ENCODE data around the gene MRM2.

MRM2 gene

DNA sequence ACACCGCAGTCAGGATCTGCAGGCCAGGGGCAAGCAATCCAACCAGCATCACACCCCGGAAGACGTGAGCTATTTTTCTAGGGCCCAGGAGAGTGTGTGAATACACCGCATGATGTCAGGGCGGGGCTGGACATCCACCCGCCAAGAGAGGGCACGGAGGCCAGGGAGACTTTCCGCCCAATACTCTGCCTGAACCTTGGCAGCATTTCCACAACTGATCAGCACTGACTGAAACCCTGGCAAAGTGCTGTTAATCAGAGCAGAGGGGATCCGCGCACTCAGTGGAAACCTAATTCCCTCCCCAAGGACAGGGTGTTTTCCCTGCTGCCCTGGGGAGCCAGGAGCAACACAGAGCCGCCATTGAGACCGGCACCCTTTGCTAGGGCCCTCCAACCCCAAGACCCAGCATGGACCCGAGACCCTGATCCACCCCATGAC is 17.5 kb downstream of the MRM2 start:
- Histone ChIP-seq H3K4me3 (ENCODE audit: low read length in 2 of 2) (no peak overlapping the region), H3K9ac (ENCODE audit: low read depth in 1 of 2, low read length in 2 of 2) (no peak overlapping the region), H3K36me3 (ENCODE audit: control insufficient read depth in 2 of 2, insufficient read depth in 2 of 2, low read length in 2 of 2) (peaks cover 26 to 28% of the 10 kb centered on the region in 2 donors)

GRCh38 chr7:2223321-2223720 is 18.7 kb downstream of the MRM2 start:
- H3K9me3 ChIP-seq (ENCODE audit: control insufficient read depth in 2 of 2, low read length in 2 of 2): no peaks in the 10 kb centered on the region
- no peak overlapping the region for H3K4me3 ChIP-seq (ENCODE audit: low read length in 2 of 2)
- H3K36me3 ChIP-seq (ENCODE audit: control insufficient read depth in 2 of 2, insufficient read depth in 2 of 2, low read length in 2 of 2): peaks cover 28 to 30% of the 10 kb centered on the region in 2 donors
- no peaks in the 10 kb centered on the region for H3K4me1 ChIP-seq (ENCODE audit: control insufficient read depth in 2 of 2, insufficient read depth in 2 of 2, low read length in 2 of 2)
- no peak overlapping the region for H3K9ac ChIP-seq (ENCODE audit: low read depth in 1 of 2, low read length in 2 of 2)
- no peak overlapping the region for H3K27ac ChIP-seq (ENCODE audit: low read depth in 2 of 2, low read length in 2 of 2)
- H3K27me3 ChIP-seq (ENCODE audit: control insufficient read depth in 2 of 2, insufficient read depth in 2 of 2, low read length in 2 of 2): no peaks in the 10 kb centered on the region

More for the DNA sequence above, 17.5 kb downstream of the MRM2 start:
- Histone ChIP-seq H3K4me1 (ENCODE audit: control insufficient read depth in 2 of 2, insufficient read depth in 2 of 2, low read length in 2 of 2) (no peaks in the 10 kb centered on the region), H3K9me3 (ENCODE audit: control insufficient read depth in 2 of 2, low read length in 2 of 2) (no peaks in the 10 kb centered on the region), H3K27me3 (ENCODE audit: control insufficient read depth in 2 of 2, insufficient read depth in 2 of 2, low read length in 2 of 2) (no peaks in the 10 kb centered on the region), H3K27ac (ENCODE audit: low read depth in 2 of 2, low read length in 2 of 2) (no peak overlapping the region)

GRCh38 chr7:2222516-2222915 is 19.5 kb downstream of the MRM2 start:
- Histone ChIP-seq H3K9me3 (ENCODE audit: control insufficient read depth in 2 of 2, low read length in 2 of 2) (no peaks in the 10 kb centered on the region), H3K4me3 (ENCODE audit: low read length in 2 of 2) (no peak overlapping the region), H3K4me1 (ENCODE audit: control insufficient read depth in 2 of 2, insufficient read depth in 2 of 2, low read length in 2 of 2) (no peaks in the 10 kb centered on the region), H3K27ac (ENCODE audit: low read depth in 2 of 2, low read length in 2 of 2) (no peak overlapping the region), H3K27me3 (ENCODE audit: control insufficient read depth in 2 of 2, insufficient read depth in 2 of 2, low read length in 2 of 2) (no peaks in the 10 kb centered on the region), H3K36me3 (ENCODE audit: control insufficient read depth in 2 of 2, insufficient read depth in 2 of 2, low read length in 2 of 2) (peaks cover 34 to 36% of the 10 kb centered on the region in 2 donors), H3K9ac (ENCODE audit: low read depth in 1 of 2, low read length in 2 of 2) (no peak overlapping the region)

DNA sequence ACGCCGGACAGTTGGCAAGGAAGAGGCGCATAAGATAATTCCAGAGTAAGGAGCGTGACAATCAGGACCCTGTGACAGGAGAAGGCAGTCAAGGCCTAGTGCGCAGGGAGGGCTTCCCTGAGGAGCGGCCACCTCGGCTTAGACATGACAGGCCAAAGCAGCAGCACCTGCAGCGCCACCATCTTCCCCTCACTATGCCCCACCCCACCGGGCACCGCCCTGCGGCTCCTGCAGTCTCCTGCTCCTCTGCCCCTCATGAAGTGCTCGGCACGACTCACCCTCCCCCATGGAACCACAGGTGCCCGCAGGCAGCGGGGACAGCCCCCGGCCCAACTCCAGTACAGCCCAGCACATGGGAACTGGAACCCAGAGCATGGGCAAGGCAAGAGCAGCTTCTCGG is 21.1 kb downstream of the MRM2 start:
- Histone ChIP-seq H3K27me3 (ENCODE audit: control insufficient read depth in 2 of 2, insufficient read depth in 2 of 2, low read length in 2 of 2) (no peaks in the 10 kb centered on the region), H3K9ac (ENCODE audit: low read depth in 1 of 2, low read length in 2 of 2) (no peak overlapping the region), H3K9me3 (ENCODE audit: control insufficient read depth in 2 of 2, low read length in 2 of 2) (no peaks in the 10 kb centered on the region), H3K36me3 (ENCODE audit: control insufficient read depth in 2 of 2, insufficient read depth in 2 of 2, low read length in 2 of 2) (peaks cover 38 to 49% of the 10 kb centered on the region in 2 donors), H3K4me3 (ENCODE audit: low read length in 2 of 2) (no peak overlapping the region), H3K4me1 (ENCODE audit: control insufficient read depth in 2 of 2, insufficient read depth in 2 of 2, low read length in 2 of 2) (no peaks in the 10 kb centered on the region), H3K27ac (ENCODE audit: low read depth in 2 of 2, low read length in 2 of 2) (no peak overlapping the region)

- H3K36me3 ChIP-seq (ENCODE audit: control insufficient read depth in 2 of 2, insufficient read depth in 2 of 2, low read length in 2 of 2): peaks cover 37 to 49% of the 10 kb centered on the region in 2 donors
- no peaks in the 10 kb centered on the region for H3K9me3 ChIP-seq (ENCODE audit: control insufficient read depth in 2 of 2, low read length in 2 of 2)
- no peak overlapping the region for H3K9ac ChIP-seq (ENCODE audit: low read depth in 1 of 2, low read length in 2 of 2)
- no peak overlapping the region for H3K27ac ChIP-seq (ENCODE audit: low read depth in 2 of 2, low read length in 2 of 2)
- no peak overlapping the region for H3K4me3 ChIP-seq (ENCODE audit: low read length in 2 of 2)
- no peaks in the 10 kb centered on the region for H3K27me3 ChIP-seq (ENCODE audit: control insufficient read depth in 2 of 2, insufficient read depth in 2 of 2, low read length in 2 of 2)
- no peaks in the 10 kb centered on the region for H3K4me1 ChIP-seq (ENCODE audit: control insufficient read depth in 2 of 2, insufficient read depth in 2 of 2, low read length in 2 of 2)
Observed at GRCh38 chr7:2220506-2220905, 21.5 kb downstream of the MRM2 start.

DNA sequence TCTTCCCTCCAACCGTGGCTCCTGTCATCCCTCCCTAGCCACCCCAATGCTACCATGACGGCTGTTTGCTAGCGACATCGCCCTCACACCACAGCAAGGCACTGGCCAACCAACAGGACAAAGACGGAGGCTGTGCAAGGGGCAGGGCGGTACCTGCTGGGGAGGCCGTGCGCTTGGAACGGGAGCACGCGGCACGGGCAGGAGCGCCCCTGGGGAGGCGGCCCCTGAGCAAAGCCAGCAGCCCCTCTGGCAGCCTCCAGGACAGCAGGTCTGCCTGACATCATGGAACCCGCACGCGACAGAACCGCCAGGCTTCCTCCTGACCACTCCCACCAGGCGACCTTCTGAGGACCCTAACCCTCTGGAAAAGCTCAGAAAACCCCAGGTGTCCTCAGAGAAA is 22.0 kb downstream of the MRM2 start:
- Histone ChIP-seq H3K27ac (ENCODE audit: low read depth in 2 of 2, low read length in 2 of 2) (no peak overlapping the region), H3K9ac (ENCODE audit: low read depth in 1 of 2, low read length in 2 of 2) (no peak overlapping the region), H3K4me3 (ENCODE audit: low read length in 2 of 2) (no peak overlapping the region), H3K27me3 (ENCODE audit: control insufficient read depth in 2 of 2, insufficient read depth in 2 of 2, low read length in 2 of 2) (no peaks in the 10 kb centered on the region), H3K4me1 (ENCODE audit: control insufficient read depth in 2 of 2, insufficient read depth in 2 of 2, low read length in 2 of 2) (no peaks in the 10 kb centered on the region), H3K9me3 (ENCODE audit: control insufficient read depth in 2 of 2, low read length in 2 of 2) (no peaks in the 10 kb centered on the region), H3K36me3 (ENCODE audit: control insufficient read depth in 2 of 2, insufficient read depth in 2 of 2, low read length in 2 of 2) (peaks cover 33 to 47% of the 10 kb centered on the region in 2 donors)

GRCh38 chr7:2219606-2220005 is 22.4 kb downstream of the MRM2 start:
- Histone ChIP-seq H3K27ac (ENCODE audit: low read depth in 2 of 2, low read length in 2 of 2) (no peak overlapping the region), H3K9me3 (ENCODE audit: control insufficient read depth in 2 of 2, low read length in 2 of 2) (no peaks in the 10 kb centered on the region), H3K36me3 (ENCODE audit: control insufficient read depth in 2 of 2, insufficient read depth in 2 of 2, low read length in 2 of 2) (peaks cover 32 to 45% of the 10 kb centered on the region in 2 donors), H3K4me1 (ENCODE audit: control insufficient read depth in 2 of 2, insufficient read depth in 2 of 2, low read length in 2 of 2) (no peaks in the 10 kb centered on the region), H3K27me3 (ENCODE audit: control insufficient read depth in 2 of 2, insufficient read depth in 2 of 2, low read length in 2 of 2) (no peaks in the 10 kb centered on the region), H3K9ac (ENCODE audit: low read depth in 1 of 2, low read length in 2 of 2) (no peak overlapping the region), H3K4me3 (ENCODE audit: low read length in 2 of 2) (no peak overlapping the region)

GRCh38 chr7:2219136-2219535 is 22.9 kb downstream of the MRM2 start:
- Histone ChIP-seq H3K4me1 (ENCODE audit: control insufficient read depth in 2 of 2, insufficient read depth in 2 of 2, low read length in 2 of 2) (no peaks in the 10 kb centered on the region), H3K27ac (ENCODE audit: low read depth in 2 of 2, low read length in 2 of 2) (no peak overlapping the region), H3K9me3 (ENCODE audit: control insufficient read depth in 2 of 2, low read length in 2 of 2) (no peaks in the 10 kb centered on the region), H3K27me3 (ENCODE audit: control insufficient read depth in 2 of 2, insufficient read depth in 2 of 2, low read length in 2 of 2) (no peaks in the 10 kb centered on the region), H3K4me3 (ENCODE audit: low read length in 2 of 2) (no peak overlapping the region), H3K9ac (ENCODE audit: low read depth in 1 of 2, low read length in 2 of 2) (no peak overlapping the region), H3K36me3 (ENCODE audit: control insufficient read depth in 2 of 2, insufficient read depth in 2 of 2, low read length in 2 of 2) (peaks cover 34 to 48% of the 10 kb centered on the region in 2 donors)

GRCh38 chr7:2218444-2218785 is 23.6 kb downstream of the MRM2 start:
- H3K9me3 ChIP-seq (ENCODE audit: control insufficient read depth in 2 of 2, low read length in 2 of 2): no peaks in the 10 kb centered on the region
- no peak overlapping the region for H3K27ac ChIP-seq (ENCODE audit: low read depth in 2 of 2, low read length in 2 of 2)
- no peak overlapping the region for H3K9ac ChIP-seq (ENCODE audit: low read depth in 1 of 2, low read length in 2 of 2)
- no peak overlapping the region for H3K4me3 ChIP-seq (ENCODE audit: low read length in 2 of 2)
- H3K36me3 ChIP-seq (ENCODE audit: control insufficient read depth in 2 of 2, insufficient read depth in 2 of 2, low read length in 2 of 2): peaks cover 41 to 54% of the 10 kb centered on the region in 2 donors
- no peaks in the 10 kb centered on the region for H3K4me1 ChIP-seq (ENCODE audit: control insufficient read depth in 2 of 2, insufficient read depth in 2 of 2, low read length in 2 of 2)
- no peaks in the 10 kb centered on the region for H3K27me3 ChIP-seq (ENCODE audit: control insufficient read depth in 2 of 2, insufficient read depth in 2 of 2, low read length in 2 of 2)

GRCh38 chr7:2217716-2218443 is 24.1 kb downstream of the MRM2 start:
- H3K36me3 ChIP-seq (ENCODE audit: control insufficient read depth in 2 of 2, insufficient read depth in 2 of 2, low read length in 2 of 2): peaks cover 46 to 59% of the 10 kb centered on the region in 2 donors
- no peak overlapping the region for H3K4me3 ChIP-seq (ENCODE audit: low read length in 2 of 2)
- H3K27me3 ChIP-seq (ENCODE audit: control insufficient read depth in 2 of 2, insufficient read depth in 2 of 2, low read length in 2 of 2): no peaks in the 10 kb centered on the region
- H3K4me1 ChIP-seq (ENCODE audit: control insufficient read depth in 2 of 2, insufficient read depth in 2 of 2, low read length in 2 of 2): no peaks in the 10 kb centered on the region
- H3K27ac ChIP-seq (ENCODE audit: low read depth in 2 of 2, low read length in 2 of 2): no peak overlapping the region
- H3K9ac ChIP-seq (ENCODE audit: low read depth in 1 of 2, low read length in 2 of 2): no peak overlapping the region
- H3K9me3 ChIP-seq (ENCODE audit: control insufficient read depth in 2 of 2, low read length in 2 of 2): no peaks in the 10 kb centered on the region

Data from mucosa of rectum (tissue), 2 donors.